Measurements from ENCODE around the gene HS3ST3A1.

HS3ST3A1 gene

GRCh38 chr17:13491916-13492736 is 109.6 kb downstream of the HS3ST3A1 start:
- no peak for DNase-seq (ENCODE audit: low read depth in 2 of 2)

GRCh38 chr17:13491491-13491890 is 110.2 kb downstream of the HS3ST3A1 start:
- no peak for DNase-seq (ENCODE audit: low read depth in 2 of 2)

GRCh38 chr17:13490906-13491482 is 110.7 kb downstream of the HS3ST3A1 start:
- DNase-seq (ENCODE audit: low read depth in 2 of 2): no peak

GRCh38 chr17:13490427-13490826 is 111.3 kb downstream of the HS3ST3A1 start:
- no peak for DNase-seq (ENCODE audit: low read depth in 2 of 2)

GRCh38 chr17:13485327-13485726 is 116.4 kb downstream of the HS3ST3A1 start:
- no peak for DNase-seq (ENCODE audit: low read depth in 2 of 2)

GRCh38 chr17:13484020-13484419 is 117.7 kb downstream of the HS3ST3A1 start:
- no peak for DNase-seq (ENCODE audit: low read depth in 2 of 2)

- no peak for DNase-seq (ENCODE audit: low read depth in 2 of 2)
Measured at GRCh38 chr17:13480877-13481276, 120.9 kb downstream of the HS3ST3A1 start.

GRCh38 chr17:13478326-13478830 is 123.4 kb downstream of the HS3ST3A1 start:
- DNase-seq (ENCODE audit: low read depth in 2 of 2): no peak

GRCh38 chr17:13477180-13477611 is 124.5 kb downstream of the HS3ST3A1 start:
- no peak for DNase-seq (ENCODE audit: low read depth in 2 of 2)

GRCh38 chr17:13476720-13477119 is 125.0 kb downstream of the HS3ST3A1 start:
- DNase-seq (ENCODE audit: low read depth in 2 of 2): no peak

- no peak for DNase-seq (ENCODE audit: low read depth in 2 of 2)
Measured at GRCh38 chr17:13475574-13476223, 126.0 kb downstream of the HS3ST3A1 start.

- DNase-seq (ENCODE audit: low read depth in 2 of 2): no peak
Measured at GRCh38 chr17:13474073-13474800, 127.5 kb downstream of the HS3ST3A1 start.

- no peak for DNase-seq (ENCODE audit: low read depth in 2 of 2)
Measured at GRCh38 chr17:13465678-13466077, 136.1 kb downstream of the HS3ST3A1 start.

GRCh38 chr17:13462673-13463124 is 139.0 kb downstream of the HS3ST3A1 start:
- DNase-seq (ENCODE audit: low read depth in 2 of 2): no peak

GRCh38 chr17:13462146-13462545 is 139.6 kb downstream of the HS3ST3A1 start:
- DNase-seq (ENCODE audit: low read depth in 2 of 2): no peak

- DNase-seq (ENCODE audit: low read depth in 2 of 2): no peak
Measured at GRCh38 chr17:13460261-13461000, 141.3 kb downstream of the HS3ST3A1 start.

- no peak for DNase-seq (ENCODE audit: low read depth in 2 of 2)
Measured at GRCh38 chr17:13457783-13458182, 143.9 kb downstream of the HS3ST3A1 start.

Measured in activated CD8-positive, alpha-beta memory T cell treated with anti-CD3 and anti-CD28 coated beads for 4 hours (primary cell).